A673 (cell line): ENCODE data around the gene MOG. TPM values are rescaled to one million over a fixed set of nuclear protein-coding genes. Genes with fewer than 3 reads are reported as not detected.

ENCODE experiments used
- BruUV-seq: library from RNA; stranded (reverse); fragments of 400-500 nt; replicated peaks from 2 replicates; lab custom pipeline; 2021; lab: Mats Ljungman, UMichigan
- CTCF ChIA-PET: fragments of 300-600 bp; sonication (Branson Sonifier 250); formaldehyde crosslinking; loops from one replicate; lab custom pipeline; 2022; ENCODE audit warnings: antibody characterized with exemption; lab: Charles Lee
- POLR2A ChIA-PET: fragments of 300-600 bp; sonication (Branson Sonifier 250); formaldehyde crosslinking; loops from one replicate; lab custom pipeline; 2022; ENCODE audit warnings: antibody characterized with exemption; ENCODE audit not compliant: low non-redundant PET; lab: Charles Lee
- DNase-seq: peaks from one replicate; pipeline ENCODE4 v3.0.0-alpha.2; 2015; ENCODE audit warnings: low spot score
- H3K27ac ChIP-seq: fragments of 200-600 bp; sonication (generic); 2 replicates; pipeline ENCODE4 v1.5.1; 2016; ENCODE audit warnings: mixed run types, low read depth, mild to moderate bottlenecking, mixed read lengths, antibody characterized with exemption, low read length; ENCODE audit not compliant: poor library complexity, severe bottlenecking
- H3K27me3 ChIP-seq: fragments of 200-600 bp; sonication (generic); replicated peaks from 2 replicates; pipeline ENCODE4 v1.6.1; 2017; ENCODE audit warnings: mixed run types, low read depth, mild to moderate bottlenecking, mixed read lengths, antibody characterized with exemption, low read length; ENCODE audit not compliant: insufficient read depth, poor library complexity
- H3K36me3 ChIP-seq: fragments of 200-600 bp; sonication (generic); 2 replicates; pipeline ENCODE4 v1.6.1; 2016; ENCODE audit warnings: mixed run types, mild to moderate bottlenecking, mixed read lengths, antibody characterized with exemption, low read length; ENCODE audit not compliant: insufficient read depth, poor library complexity, severe bottlenecking
- H3K4me1 ChIP-seq: fragments of 200-600 bp; sonication (generic); 2 replicates; pipeline ENCODE4 v1.6.1; 2017; ENCODE audit warnings: mixed run types, mild to moderate bottlenecking, mixed read lengths, antibody characterized with exemption, low read length; ENCODE audit not compliant: insufficient read depth, poor library complexity, severe bottlenecking
- H3K4me3 ChIP-seq: fragments of 200-600 bp; sonication (generic); 2 replicates; pipeline ENCODE4 v1.5.1; 2016; ENCODE audit warnings: low read depth, mixed run types, mild to moderate bottlenecking, mixed read lengths, low read length; ENCODE audit not compliant: poor library complexity, severe bottlenecking
- H3K9me3 ChIP-seq: fragments of 200-600 bp; sonication (generic); 2 replicates; pipeline ENCODE4 v1.6.1; 2016; ENCODE audit warnings: mixed run types, low read depth, mild to moderate bottlenecking, mixed read lengths, antibody characterized with exemption, low read length; ENCODE audit not compliant: poor library complexity, severe bottlenecking
- CTCF ChIP-seq: fragments of 300-800, 200-600 bp; sonication (generic); conservative IDR thresholded peaks from 2 replicates; pipeline ENCODE4 v1.5.1; 2017; ENCODE audit warnings: low read depth, mild to moderate bottlenecking, antibody characterized with exemption, low read length, moderate library complexity, mixed read lengths
- EZH2 ChIP-seq: fragments of 200-600 bp; sonication (generic); IDR thresholded peaks from 2 replicates; pipeline ENCODE4 v1.6.1; 2017; ENCODE audit warnings: borderline replicate concordance, low read depth, mild to moderate bottlenecking, mixed read lengths, antibody characterized with exemption, low read length; ENCODE audit not compliant: poor library complexity, severe bottlenecking
- intact Hi-C: fragments of 100-400 bp; cut with micrococcal nuclease; formaldehyde crosslinking; loops from one replicate; pipeline ENCODE4 v1.10.0; 2022; ENCODE audit not compliant: unreplicated experiment
- total RNA-seq: library from RNA; stranded (reverse); gene quantifications from 2 replicates; pipeline ENCODE4 v1.2.3, GENCODE V29; 2021

MOG gene
- total RNA-seq, 1 experiment from 2014 or later: not detected

DNA sequence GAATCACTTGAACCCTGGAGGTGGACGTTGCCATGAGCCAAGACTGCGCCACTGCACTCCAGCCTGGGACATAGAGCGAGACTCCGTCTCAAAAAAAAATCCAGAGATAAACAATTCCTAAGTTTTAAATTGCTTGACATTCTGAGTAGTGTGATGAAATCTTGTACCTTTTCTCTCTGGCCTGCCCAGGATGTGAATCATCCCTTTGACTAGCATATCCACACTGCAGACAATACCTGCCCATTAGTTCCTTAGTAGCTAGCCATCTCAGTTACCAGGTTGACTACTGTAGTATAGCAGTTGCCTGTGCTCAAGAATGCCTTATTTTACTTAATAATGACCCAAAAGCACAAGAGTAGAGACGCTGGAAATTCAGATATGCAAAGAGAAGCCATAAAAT is 21.2 kb downstream of the MOG start:
- no peaks in the 10 kb centered on the region for H3K4me1 ChIP-seq
- BruUV-seq: no TSS peak
- POLR2A ChIA-PET: no interaction called here
- H3K36me3 ChIP-seq: no peaks in the 10 kb centered on the region
- no peaks in the 10 kb centered on the region for H3K27me3 ChIP-seq
- H3K9me3 ChIP-seq: no peaks in the 10 kb centered on the region
- H3K4me3 ChIP-seq: no peak overlapping the region
- no peak for DNase-seq
- intact Hi-C loops: no loop called here
- H3K27ac ChIP-seq: no peak overlapping the region
- no peak for TF ChIP-seq EZH2
- TF ChIP-seq CTCF: no peak
- CTCF ChIA-PET: no interaction called here

GRCh38 chr6:29679962-29680361 is 23.1 kb downstream of the MOG start:
- Histone ChIP-seq H3K4me3 (no peak overlapping the region), H3K9me3 (no peaks in the 10 kb centered on the region), H3K27ac (no peak overlapping the region), H3K36me3 (no peaks in the 10 kb centered on the region), H3K27me3 (no peaks in the 10 kb centered on the region), H3K4me1 (no peaks in the 10 kb centered on the region)
- intact Hi-C loops: no loop called here
- CTCF ChIA-PET: no interaction called here
- POLR2A ChIA-PET: no interaction called here
- TF ChIP-seq CTCF: no peak
- TF ChIP-seq EZH2: no peak
- no TSS peak for BruUV-seq
- no peak for DNase-seq

DNA sequence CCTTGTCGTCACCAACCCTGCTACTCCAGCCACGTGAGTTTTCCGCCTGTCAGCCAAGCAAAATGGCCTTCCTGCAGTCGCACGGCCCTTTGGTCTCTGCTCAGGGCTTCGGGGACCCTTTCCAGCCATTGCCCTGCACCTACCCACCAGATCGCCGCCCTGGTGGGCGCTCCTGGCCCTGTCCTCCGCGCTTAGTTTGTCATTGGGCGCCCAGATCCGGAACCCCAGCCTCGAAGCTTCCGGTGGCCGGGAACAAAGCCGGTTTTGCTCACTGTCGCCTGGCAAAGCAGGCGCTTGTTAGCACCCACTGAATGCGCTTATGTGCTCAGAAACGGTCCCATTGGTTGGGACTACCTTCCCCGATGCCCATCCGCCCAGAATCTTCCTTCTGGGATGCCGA is 23.5 kb downstream of the MOG start:
- no TSS peak for BruUV-seq

More for the DNA sequence above, 23.5 kb downstream of the MOG start:
- Histone ChIP-seq H3K36me3 (no peaks in the 10 kb centered on the region), H3K4me1 (no peaks in the 10 kb centered on the region), H3K27ac (no peak overlapping the region), H3K9me3 (no peaks in the 10 kb centered on the region), H3K4me3 (no peak overlapping the region), H3K27me3 (no peaks in the 10 kb centered on the region)
- ChIA-PET POLR2A (no interaction called here), CTCF (no interaction called here)
- intact Hi-C loops: no loop called here
- TF ChIP-seq CTCF: no peak
- TF ChIP-seq EZH2: no peak
- no peak for DNase-seq
